GM18499 (cell line): ENCODE measurements around the gene GRB14.
"Not testable (repeated sequence)": the region's sequence is repeated elsewhere in the genome, so short reads cannot be mapped to it uniquely, and the experiment has no call there.

Experiments
- ATAC-seq: cut with Tn5 transposase; IDR thresholded peaks from one replicate; pipeline ENCODE4 v1.9.1; 2021; ENCODE audit warnings: moderate number of reproducible peaks; ENCODE audit not compliant: insufficient read depth, unreplicated experiment

Gene GRB14

GRCh38 chr2:164560902-164561301, 60.4 kb downstream of the GRB14 start:
- no peak for ATAC-seq

- no peak for ATAC-seq
Measured at GRCh38 chr2:164560181-164560792, 61.0 kb downstream of the GRB14 start.

- no peak for ATAC-seq
Measured at GRCh38 chr2:164558450-164558849, 62.8 kb downstream of the GRB14 start.

GRCh38 chr2:164554487-164554886, 66.8 kb downstream of the GRB14 start:
- ATAC-seq: no peak

- ATAC-seq: no peak
Measured at GRCh38 chr2:164551519-164551918, 69.8 kb downstream of the GRB14 start.

- not testable (repeated sequence) for ATAC-seq
Measured at GRCh38 chr2:164549705-164550104, 71.6 kb downstream of the GRB14 start.

GRCh38 chr2:164545484-164545883, 75.8 kb downstream of the GRB14 start:
- no peak for ATAC-seq

GRCh38 chr2:164542581-164543021, 78.7 kb downstream of the GRB14 start:
- ATAC-seq: no peak

- no peak for ATAC-seq
Measured at GRCh38 chr2:164538240-164538866, 82.9 kb downstream of the GRB14 start.

GRCh38 chr2:164535280-164536025, 85.8 kb downstream of the GRB14 start:
- no peak for ATAC-seq

GRCh38 chr2:164530464-164530863, 90.8 kb downstream of the GRB14 start:
- ATAC-seq: no peak

- ATAC-seq: no peak
Measured at GRCh38 chr2:164523726-164524125, 97.6 kb downstream of the GRB14 start.

GRCh38 chr2:164523009-164523408, 98.3 kb downstream of the GRB14 start:
- no peak for ATAC-seq

GRCh38 chr2:164522561-164522981, 98.7 kb downstream of the GRB14 start:
- no peak for ATAC-seq

- ATAC-seq: no peak
Measured at GRCh38 chr2:164515734-164516133, 105.5 kb downstream of the GRB14 start.

GRCh38 chr2:164515030-164515429, 106.3 kb downstream of the GRB14 start:
- no peak for ATAC-seq

GRCh38 chr2:164514491-164514890, 106.8 kb downstream of the GRB14 start:
- ATAC-seq: no peak

GRCh38 chr2:164512871-164513270, 108.4 kb downstream of the GRB14 start:
- no peak for ATAC-seq

GRCh38 chr2:164511738-164512137, 109.5 kb downstream of the GRB14 start:
- ATAC-seq: no peak

GRCh38 chr2:164510895-164511294, 110.4 kb downstream of the GRB14 start:
- ATAC-seq: no peak

GRCh38 chr2:164509137-164509877, 112.0 kb downstream of the GRB14 start:
- ATAC-seq: no peak
